ENCODE results near the gene STX8.
A peak's percentile ranks its signal among the peaks of the same experiment; 100 is the strongest.
"Not testable (repeated sequence)": the region's sequence is repeated elsewhere in the genome, so short reads cannot be mapped to it uniquely, and the experiment has no call there.

Gene STX8

DNA sequence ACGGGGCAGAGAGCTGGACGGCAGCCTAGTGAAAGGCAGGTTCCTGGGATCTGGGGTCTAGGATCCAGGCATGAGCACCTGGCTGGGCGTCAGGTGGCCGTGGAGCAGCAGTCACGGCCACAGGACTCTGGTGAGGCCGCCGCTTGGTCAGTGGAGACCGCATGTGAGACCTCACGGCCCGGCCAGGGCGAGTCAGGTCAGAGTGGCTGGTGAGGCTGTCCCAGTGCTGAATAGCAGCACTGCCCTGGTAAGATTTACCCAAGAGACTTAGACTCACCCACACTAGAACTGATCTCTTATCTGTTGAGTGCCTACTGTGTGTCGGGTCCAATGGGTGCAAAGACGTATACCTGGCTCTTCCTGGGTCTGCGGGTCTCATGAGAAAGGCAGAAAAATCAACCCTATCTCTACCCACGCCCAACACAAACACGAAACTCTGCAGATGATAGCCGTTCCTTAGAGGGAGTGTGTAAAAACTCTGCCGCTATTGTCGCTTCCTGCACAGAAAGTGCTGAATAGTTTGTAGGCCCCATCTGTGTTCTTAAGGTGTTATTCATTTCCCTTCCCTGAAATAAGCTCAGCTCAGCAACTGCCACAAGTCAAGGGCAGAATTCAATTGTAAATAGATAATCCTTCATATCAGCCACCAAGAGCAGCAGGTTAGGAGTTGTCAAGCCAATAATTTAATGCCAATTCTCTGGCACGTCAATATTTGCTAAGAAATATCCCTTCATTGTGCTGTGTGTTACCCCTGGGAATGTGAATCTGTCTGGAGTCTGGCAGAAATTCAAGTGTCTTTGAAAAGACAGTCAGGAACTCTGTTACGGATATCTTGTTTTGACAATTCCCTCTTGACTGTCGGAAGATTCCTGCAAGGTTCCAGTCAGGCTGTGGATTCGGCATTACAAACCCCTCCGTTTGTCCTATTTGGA, 314.3 kb downstream of the STX8 start:
- Histone ChIP-seq H3K4me1 (ENCODE audit: control insufficient read depth, insufficient read depth, low read length) (peaks cover 19% of the 10 kb centered on the region), H3K36me3 (ENCODE audit: control insufficient read depth, insufficient read depth, low read length) (no peaks in the 10 kb centered on the region), H3K9me3 (ENCODE audit: control insufficient read depth, insufficient read depth, low read depth, low read length) (no peaks in the 10 kb centered on the region), H3K27ac (ENCODE audit: low read depth, low read length) (no peak overlapping the region), H3K27me3 (ENCODE audit: control insufficient read depth, insufficient read depth, low read length) (no peaks in the 10 kb centered on the region), H3K4me3 (ENCODE audit: low read depth, low read length) (no peak overlapping the region), H3K9ac (ENCODE audit: low read length) (no peak overlapping the region)

DNA sequence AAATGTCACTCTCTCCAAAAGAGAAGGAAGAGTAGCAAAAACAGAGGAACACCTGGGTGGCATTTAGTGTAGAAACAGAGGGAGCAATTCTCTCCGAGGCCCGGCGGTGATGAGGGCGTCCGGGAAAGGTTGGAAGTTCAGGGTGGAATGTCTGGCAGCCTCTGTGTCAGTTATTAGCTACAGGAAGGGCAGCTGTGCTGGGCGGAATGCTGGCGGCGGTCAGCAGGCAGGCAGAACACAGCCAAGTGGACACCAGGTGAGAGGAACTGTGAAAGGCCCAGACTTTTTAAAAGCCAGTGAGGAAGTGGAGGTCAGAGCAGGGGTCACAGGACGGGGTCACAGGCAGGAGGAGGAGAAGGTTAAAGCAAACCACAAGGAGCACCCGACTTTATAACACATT, 316.2 kb downstream of the STX8 start:
- H3K27me3 ChIP-seq (ENCODE audit: control insufficient read depth, insufficient read depth, low read length) = no peaks in the 10 kb centered on the region
- no peak overlapping the region for H3K9ac ChIP-seq (ENCODE audit: low read length)
- H3K4me3 ChIP-seq (ENCODE audit: low read depth, low read length) = no peak overlapping the region
- no peaks in the 10 kb centered on the region for H3K36me3 ChIP-seq (ENCODE audit: control insufficient read depth, insufficient read depth, low read length)
- H3K27ac ChIP-seq (ENCODE audit: low read depth, low read length) = no peak overlapping the region
- peaks cover 19% of the 10 kb centered on the region for H3K4me1 ChIP-seq (ENCODE audit: control insufficient read depth, insufficient read depth, low read length)
- H3K9me3 ChIP-seq (ENCODE audit: control insufficient read depth, insufficient read depth, low read depth, low read length) = no peaks in the 10 kb centered on the region

DNA sequence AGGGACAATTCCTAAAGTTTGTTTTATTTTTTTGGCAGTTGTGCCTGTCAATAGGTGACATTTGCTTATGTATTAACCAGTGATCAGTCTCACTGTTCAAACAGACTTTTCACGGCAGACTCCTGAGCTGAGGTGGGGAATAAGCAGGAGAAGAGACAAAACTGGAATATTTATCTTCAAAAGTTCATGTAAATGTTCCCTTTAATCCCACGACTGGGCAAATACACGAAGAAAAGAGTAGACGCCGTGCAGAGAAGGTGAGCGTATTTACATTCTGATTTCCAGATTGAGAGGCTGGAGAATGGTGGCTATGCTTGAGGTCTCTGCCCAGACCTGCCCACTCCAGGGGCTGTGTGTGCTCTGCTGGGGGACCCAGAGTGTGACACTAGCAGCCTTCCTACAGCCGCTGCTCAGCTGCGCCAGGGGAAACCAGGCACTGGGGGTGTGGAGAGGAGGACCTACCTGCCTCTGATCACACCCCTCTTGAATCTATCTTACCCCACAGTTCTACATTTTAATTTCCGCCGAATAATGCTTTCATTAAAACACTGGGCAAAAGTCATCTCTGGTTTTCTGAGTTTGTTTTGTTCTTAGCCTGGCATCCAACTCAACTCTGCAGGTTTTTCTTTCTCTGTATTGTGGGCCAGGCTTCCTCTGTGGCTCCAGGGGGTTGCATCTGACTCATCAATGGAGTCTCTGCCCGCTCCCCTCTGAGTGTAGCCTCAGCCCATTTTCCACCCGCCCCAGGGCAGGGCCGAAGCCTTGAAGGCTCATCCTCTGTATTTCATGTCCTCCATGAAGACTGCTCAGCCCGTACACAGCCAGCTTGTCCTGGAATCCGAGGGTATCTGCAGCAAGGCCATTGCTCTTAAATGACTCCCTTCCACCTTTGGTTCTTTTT, 317.3 kb downstream of the STX8 start:
- peaks cover 19% of the 10 kb centered on the region for H3K4me1 ChIP-seq (ENCODE audit: control insufficient read depth, insufficient read depth, low read length)
- H3K9ac ChIP-seq (ENCODE audit: low read length) = no peak overlapping the region
- no peaks in the 10 kb centered on the region for H3K27me3 ChIP-seq (ENCODE audit: control insufficient read depth, insufficient read depth, low read length)
- H3K36me3 ChIP-seq (ENCODE audit: control insufficient read depth, insufficient read depth, low read length) = no peaks in the 10 kb centered on the region
- no peak overlapping the region for H3K4me3 ChIP-seq (ENCODE audit: low read depth, low read length)
- no peaks in the 10 kb centered on the region for H3K9me3 ChIP-seq (ENCODE audit: control insufficient read depth, insufficient read depth, low read depth, low read length)
- H3K27ac ChIP-seq (ENCODE audit: low read depth, low read length) = peak overlapping the region; percentile 52; the same call in 1 of the 2 replicates

DNA sequence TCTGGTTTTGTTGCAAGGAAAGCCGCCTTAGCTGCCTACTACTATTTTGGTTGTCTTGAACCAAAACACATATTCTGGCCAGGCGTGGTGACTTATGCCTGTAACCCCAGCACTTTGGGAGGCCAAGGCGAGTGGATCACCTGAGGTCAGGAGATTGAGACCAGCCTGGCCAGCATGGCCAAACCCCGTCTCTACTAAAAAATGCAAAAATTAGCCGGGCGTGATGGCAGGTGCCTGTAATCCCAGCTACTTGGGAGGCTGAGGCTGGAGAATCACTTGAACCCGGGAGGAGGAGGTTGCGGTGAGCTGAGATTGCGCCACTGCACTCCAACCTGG, 318.0 kb downstream of the STX8 start:
- H3K9ac ChIP-seq (ENCODE audit: low read length); H3K27ac ChIP-seq (ENCODE audit: low read depth, low read length); H3K36me3 ChIP-seq (ENCODE audit: control insufficient read depth, insufficient read depth, low read length); H3K27me3 ChIP-seq (ENCODE audit: control insufficient read depth, insufficient read depth, low read length); H3K4me3 ChIP-seq (ENCODE audit: low read depth, low read length); H3K9me3 ChIP-seq (ENCODE audit: control insufficient read depth, insufficient read depth, low read depth, low read length): not testable (repeated sequence)
- peaks cover 19% of the 10 kb centered on the region for H3K4me1 ChIP-seq (ENCODE audit: control insufficient read depth, insufficient read depth, low read length)

DNA sequence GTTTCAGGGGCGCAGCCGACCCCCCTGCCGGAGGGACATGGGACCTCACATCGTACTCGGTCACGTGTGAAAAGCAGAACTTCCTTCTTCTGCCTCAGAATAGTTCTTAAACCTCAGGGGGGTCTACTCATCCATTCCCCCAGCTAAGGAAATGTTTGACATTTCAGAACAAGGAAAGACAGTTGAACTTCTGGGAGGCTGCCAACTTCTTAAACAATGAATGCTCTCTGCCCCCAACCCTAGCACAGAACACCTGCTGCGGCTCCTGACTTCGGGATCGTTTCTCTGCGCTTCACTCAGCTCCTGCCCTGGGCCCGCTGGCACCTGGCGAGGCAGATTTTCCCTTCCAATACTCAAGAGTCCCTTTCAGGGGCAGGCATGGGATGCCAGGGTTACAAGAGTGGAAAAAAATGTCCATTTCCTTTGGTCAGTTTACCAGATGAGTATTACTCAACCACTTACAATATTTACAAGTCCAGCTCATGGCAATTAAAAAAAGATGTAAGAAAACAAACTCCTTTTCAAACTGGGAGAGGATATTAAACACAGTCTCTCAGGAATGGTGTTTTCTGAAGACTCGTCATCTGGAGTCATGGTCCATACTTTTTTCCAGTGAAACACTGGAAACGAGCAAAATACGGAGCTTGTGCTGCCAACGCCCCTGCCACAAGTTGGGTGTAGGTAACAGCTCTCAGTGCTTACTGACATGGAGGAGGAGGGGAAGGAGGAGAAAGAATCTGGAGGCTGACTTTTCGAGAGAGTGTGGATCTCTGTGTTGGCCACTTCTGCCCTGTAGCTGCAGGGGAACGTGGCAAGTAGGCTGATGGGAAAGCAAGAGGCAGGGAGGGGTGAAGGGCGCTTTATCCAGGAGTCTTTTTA, 318.6 kb downstream of the STX8 start:
- no peak overlapping the region for H3K4me3 ChIP-seq (ENCODE audit: low read depth, low read length)
- no peak overlapping the region for H3K27ac ChIP-seq (ENCODE audit: low read depth, low read length)
- no peak overlapping the region for H3K9ac ChIP-seq (ENCODE audit: low read length)
- H3K36me3 ChIP-seq (ENCODE audit: control insufficient read depth, insufficient read depth, low read length) = no peaks in the 10 kb centered on the region
- H3K4me1 ChIP-seq (ENCODE audit: control insufficient read depth, insufficient read depth, low read length) = peaks cover 19% of the 10 kb centered on the region
- no peaks in the 10 kb centered on the region for H3K27me3 ChIP-seq (ENCODE audit: control insufficient read depth, insufficient read depth, low read length)
- H3K9me3 ChIP-seq (ENCODE audit: control insufficient read depth, insufficient read depth, low read depth, low read length) = no peaks in the 10 kb centered on the region

DNA sequence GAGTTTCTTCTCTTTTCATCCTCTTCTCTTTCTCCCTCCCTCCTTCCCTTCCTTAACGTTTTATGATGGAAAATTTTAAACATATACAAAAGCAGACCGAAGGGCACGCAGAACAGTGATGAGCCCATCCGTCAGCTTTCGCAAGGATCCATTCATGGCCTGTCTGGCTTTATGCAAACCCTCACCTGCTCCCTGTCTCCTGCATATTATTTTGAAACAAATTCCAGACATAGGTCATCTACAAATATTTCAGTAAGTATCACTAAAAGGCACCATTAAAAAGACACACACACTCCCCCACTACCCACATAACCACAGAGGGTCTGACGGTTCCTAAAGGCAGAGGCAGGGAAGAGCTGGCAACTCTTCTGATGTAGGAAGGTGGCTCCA, 319.3 kb downstream of the STX8 start:
- Histone ChIP-seq H3K9me3 (ENCODE audit: control insufficient read depth, insufficient read depth, low read depth, low read length) (no peaks in the 10 kb centered on the region), H3K27ac (ENCODE audit: low read depth, low read length) (no peak overlapping the region), H3K4me3 (ENCODE audit: low read depth, low read length) (no peak overlapping the region), H3K4me1 (ENCODE audit: control insufficient read depth, insufficient read depth, low read length) (peaks cover 19% of the 10 kb centered on the region), H3K36me3 (ENCODE audit: control insufficient read depth, insufficient read depth, low read length) (no peaks in the 10 kb centered on the region), H3K9ac (ENCODE audit: low read length) (no peak overlapping the region), H3K27me3 (ENCODE audit: control insufficient read depth, insufficient read depth, low read length) (no peaks in the 10 kb centered on the region)

DNA sequence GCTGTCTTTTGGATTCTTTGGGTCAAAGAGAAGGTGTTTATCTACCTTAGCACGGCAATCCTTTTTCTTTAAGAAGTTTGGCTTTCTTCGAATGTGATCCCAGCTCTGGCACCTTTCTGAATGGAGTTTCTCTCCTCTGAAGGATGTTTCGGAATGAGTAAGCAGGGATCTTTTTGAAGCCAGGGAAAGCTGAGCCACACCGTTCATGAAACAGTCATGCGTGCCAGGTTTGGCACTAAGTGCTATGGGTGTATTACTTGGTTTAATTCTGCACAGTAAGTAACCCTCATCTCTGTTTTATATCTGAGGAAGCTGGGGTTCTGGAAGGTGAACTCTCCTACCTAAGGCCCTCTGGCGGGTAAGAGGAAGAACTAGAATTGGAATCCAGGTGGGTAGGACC, 319.8 kb downstream of the STX8 start:
- Histone ChIP-seq H3K4me3 (ENCODE audit: low read depth, low read length) (no peak overlapping the region), H3K4me1 (ENCODE audit: control insufficient read depth, insufficient read depth, low read length) (peaks cover 19% of the 10 kb centered on the region), H3K27me3 (ENCODE audit: control insufficient read depth, insufficient read depth, low read length) (no peaks in the 10 kb centered on the region)

DNA sequence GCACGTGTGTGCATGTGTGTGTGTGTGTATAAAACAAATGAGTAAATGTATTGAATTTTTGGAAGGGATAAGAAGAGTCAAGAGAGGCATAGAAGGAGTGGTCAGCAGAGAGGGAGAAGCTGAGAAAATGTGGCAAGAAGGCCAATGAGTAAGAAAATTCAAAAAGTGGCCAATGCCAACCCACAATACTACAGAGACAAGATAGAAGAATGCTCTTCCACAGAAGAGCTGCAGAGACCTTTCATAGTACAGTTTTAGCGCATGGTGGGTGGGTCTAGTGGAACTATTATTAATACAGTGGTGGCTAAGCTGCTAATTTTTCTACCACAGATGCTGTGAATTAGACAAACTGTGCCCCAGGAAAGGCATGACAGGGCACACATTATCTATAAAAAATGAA, 320.8 kb downstream of the STX8 start:
- H3K27me3 ChIP-seq (ENCODE audit: control insufficient read depth, insufficient read depth, low read length) = no peaks in the 10 kb centered on the region
- no peak overlapping the region for H3K4me3 ChIP-seq (ENCODE audit: low read depth, low read length)
- H3K9me3 ChIP-seq (ENCODE audit: control insufficient read depth, insufficient read depth, low read depth, low read length) = no peaks in the 10 kb centered on the region
- no peaks in the 10 kb centered on the region for H3K36me3 ChIP-seq (ENCODE audit: control insufficient read depth, insufficient read depth, low read length)
- H3K9ac ChIP-seq (ENCODE audit: low read length) = no peak overlapping the region
- H3K27ac ChIP-seq (ENCODE audit: low read depth, low read length) = no peak overlapping the region
- peaks cover 19% of the 10 kb centered on the region for H3K4me1 ChIP-seq (ENCODE audit: control insufficient read depth, insufficient read depth, low read length)

More for the DNA sequence above, 319.8 kb downstream of the STX8 start:
- Histone ChIP-seq H3K9me3 (ENCODE audit: control insufficient read depth, insufficient read depth, low read depth, low read length) (no peaks in the 10 kb centered on the region), H3K27ac (ENCODE audit: low read depth, low read length) (no peak overlapping the region), H3K9ac (ENCODE audit: low read length) (no peak overlapping the region), H3K36me3 (ENCODE audit: control insufficient read depth, insufficient read depth, low read length) (no peaks in the 10 kb centered on the region)

DNA sequence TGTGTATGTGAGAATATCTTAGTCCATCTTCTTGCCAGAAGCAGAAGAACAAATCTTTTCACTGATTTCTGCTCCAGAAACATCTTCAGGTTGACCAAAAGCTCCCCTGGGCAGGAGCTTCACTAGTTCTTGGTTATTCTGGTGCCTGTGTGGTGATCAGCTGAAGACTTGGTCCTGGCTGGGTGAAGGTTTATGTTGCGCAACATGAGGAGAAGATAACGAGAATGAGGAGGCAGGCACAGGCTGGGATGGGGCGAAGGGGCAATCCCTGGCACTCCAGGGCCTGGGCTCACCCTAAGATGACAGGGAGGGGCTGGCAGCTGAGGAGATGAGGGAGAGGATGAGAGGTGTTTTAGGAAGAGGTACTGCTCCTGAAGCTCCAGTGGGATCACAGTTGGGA, 322.3 kb downstream of the STX8 start:
- peaks cover 10% of the 10 kb centered on the region for H3K4me1 ChIP-seq (ENCODE audit: control insufficient read depth, insufficient read depth, low read length)
- H3K4me3 ChIP-seq (ENCODE audit: low read depth, low read length) = no peak overlapping the region
- no peaks in the 10 kb centered on the region for H3K9me3 ChIP-seq (ENCODE audit: control insufficient read depth, insufficient read depth, low read depth, low read length)
- H3K9ac ChIP-seq (ENCODE audit: low read length) = no peak overlapping the region
- H3K27ac ChIP-seq (ENCODE audit: low read depth, low read length) = no peak overlapping the region
- no peaks in the 10 kb centered on the region for H3K36me3 ChIP-seq (ENCODE audit: control insufficient read depth, insufficient read depth, low read length)
- no peaks in the 10 kb centered on the region for H3K27me3 ChIP-seq (ENCODE audit: control insufficient read depth, insufficient read depth, low read length)

DNA sequence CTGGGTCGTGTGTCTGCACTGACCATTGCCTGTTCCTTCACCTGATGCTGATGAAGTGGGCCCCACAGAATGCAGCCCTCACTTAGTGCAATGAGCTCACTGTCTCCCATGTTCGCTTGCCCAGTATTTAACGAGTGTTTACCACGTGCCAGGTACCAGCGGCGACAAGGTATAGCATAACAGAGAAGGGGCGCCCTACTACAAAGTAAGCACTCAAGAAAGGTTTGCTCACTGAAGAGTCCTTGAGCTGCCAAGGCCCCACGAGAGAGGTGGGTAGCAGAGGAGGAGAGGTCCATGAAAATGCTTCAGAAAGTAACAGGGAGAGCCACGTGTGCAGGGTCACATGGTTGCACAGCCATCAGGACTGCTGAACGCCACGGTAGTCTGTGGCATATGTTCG, 324.3 kb downstream of the STX8 start:
- Histone ChIP-seq H3K9ac (ENCODE audit: low read length) (no peak overlapping the region), H3K4me1 (ENCODE audit: control insufficient read depth, insufficient read depth, low read length) (no peaks in the 10 kb centered on the region)

More for the DNA sequence above, 324.3 kb downstream of the STX8 start:
- no peaks in the 10 kb centered on the region for H3K36me3 ChIP-seq (ENCODE audit: control insufficient read depth, insufficient read depth, low read length)
- H3K27me3 ChIP-seq (ENCODE audit: control insufficient read depth, insufficient read depth, low read length) = no peaks in the 10 kb centered on the region
- H3K9me3 ChIP-seq (ENCODE audit: control insufficient read depth, insufficient read depth, low read depth, low read length) = no peaks in the 10 kb centered on the region
- H3K27ac ChIP-seq (ENCODE audit: low read depth, low read length) = no peak overlapping the region
- H3K4me3 ChIP-seq (ENCODE audit: low read depth, low read length) = no peak overlapping the region

Data from HUES6 (cell line).